ENCODE measurements around the gene XRCC5.
"Not testable (repeated sequence)": the region's sequence is repeated elsewhere in the genome, so short reads cannot be mapped to it uniquely, and the experiment has no call there.

The XRCC5 gene

GRCh38 chr2:216189410-216189809 lies 80.3 kb downstream of the XRCC5 start:
- in situ Hi-C loops (cut with HindIII; ENCODE audit: low sequenced_read_pairs): loop anchor here (10.0 kb wide), 1 partner anchor 95 kb away; no protein-coding TSS in a partner anchor

- in situ Hi-C loops (cut with HindIII; ENCODE audit: low sequenced_read_pairs): no loop called here
Observed at GRCh38 chr2:216192181-216192580, 83.0 kb downstream of the XRCC5 start.

- in situ Hi-C loops (cut with HindIII; ENCODE audit: low sequenced_read_pairs): no loop called here
Observed at GRCh38 chr2:216192931-216193330, 83.8 kb downstream of the XRCC5 start.

GRCh38 chr2:216194013-216194412 lies 84.9 kb downstream of the XRCC5 start:
- in situ Hi-C loops (cut with HindIII; ENCODE audit: low sequenced_read_pairs): no loop called here

GRCh38 chr2:216194561-216194960 lies 85.4 kb downstream of the XRCC5 start:
- in situ Hi-C loops (cut with HindIII; ENCODE audit: low sequenced_read_pairs): no loop called here

- in situ Hi-C loops (cut with HindIII; ENCODE audit: low sequenced_read_pairs): no loop called here
Observed at GRCh38 chr2:216195565-216196029, 86.4 kb downstream of the XRCC5 start.

GRCh38 chr2:216201692-216202306 lies 92.7 kb downstream of the XRCC5 start:
- in situ Hi-C loops (cut with HindIII; ENCODE audit: low sequenced_read_pairs): loop anchor here (5.0 kb wide), 1 partner anchor 39 kb away; no protein-coding TSS in a partner anchor

GRCh38 chr2:216202626-216203250 lies 93.6 kb downstream of the XRCC5 start:
- in situ Hi-C loops (cut with HindIII; ENCODE audit: low sequenced_read_pairs): loop anchor here (5.0 kb wide), 1 partner anchor 40 kb away; no protein-coding TSS in a partner anchor

GRCh38 chr2:216205486-216205885 lies 96.3 kb downstream of the XRCC5 start:
- in situ Hi-C loops (cut with HindIII; ENCODE audit: low sequenced_read_pairs): no loop called here

- in situ Hi-C loops (cut with HindIII; ENCODE audit: low sequenced_read_pairs): no loop called here
Observed at GRCh38 chr2:216206041-216206703, 97.0 kb downstream of the XRCC5 start.

GRCh38 chr2:216206821-216207220 lies 97.7 kb downstream of the XRCC5 start:
- in situ Hi-C loops (cut with HindIII; ENCODE audit: low sequenced_read_pairs): no loop called here

GRCh38 chr2:216208661-216209060 lies 99.5 kb downstream of the XRCC5 start:
- in situ Hi-C loops (cut with HindIII; ENCODE audit: low sequenced_read_pairs): not testable (repeated sequence)

- in situ Hi-C loops (cut with HindIII; ENCODE audit: low sequenced_read_pairs): no loop called here
Observed at GRCh38 chr2:216210701-216211540, 101.8 kb downstream of the XRCC5 start.

GRCh38 chr2:216211614-216212145 lies 102.5 kb downstream of the XRCC5 start:
- in situ Hi-C loops (cut with HindIII; ENCODE audit: low sequenced_read_pairs): no loop called here

GRCh38 chr2:216214768-216215167 lies 105.6 kb downstream of the XRCC5 start:
- in situ Hi-C loops (cut with HindIII; ENCODE audit: low sequenced_read_pairs): no loop called here

- in situ Hi-C loops (cut with HindIII; ENCODE audit: low sequenced_read_pairs): no loop called here
Observed at GRCh38 chr2:216215658-216216390, 106.7 kb downstream of the XRCC5 start.

- in situ Hi-C loops (cut with HindIII; ENCODE audit: low sequenced_read_pairs): no loop called here
Observed at GRCh38 chr2:216216951-216217903, 108.1 kb downstream of the XRCC5 start.

- in situ Hi-C loops (cut with HindIII; ENCODE audit: low sequenced_read_pairs): no loop called here
Observed at GRCh38 chr2:216217904-216218260, 108.7 kb downstream of the XRCC5 start.

GRCh38 chr2:216219861-216220260 lies 110.7 kb downstream of the XRCC5 start:
- in situ Hi-C loops (cut with HindIII; ENCODE audit: low sequenced_read_pairs): no loop called here

Data from DLD1 (cell line).